ENCODE data around the gene CNTN4. TPM values are rescaled to one million over a fixed set of nuclear protein-coding genes. Genes with fewer than 3 reads are reported as not detected.

CNTN4 gene
- total and polyA plus RNA-seq, 4 donors, result 1.2 to 3.8 (median 2.6) TPM

- Histone ChIP-seq H3K9ac (ENCODE audit: low read depth in 1 of 2, low read length in 2 of 2) (no peak overlapping the region), H3K27ac (ENCODE audit: low read depth in 1 of 2, low read length in 2 of 2) (no peak overlapping the region), H3K4me3 (ENCODE audit: low read depth in 1 of 3, low read length in 3 of 3) (no peak overlapping the region), H3K36me3 (ENCODE audit: control insufficient read depth in 4 of 4, insufficient read depth in 3 of 4, low read depth in 1 of 4, low read length in 3 of 4) (no peaks in the 10 kb centered on the region), H3K4me1 (ENCODE audit: control insufficient read depth in 4 of 4, insufficient read depth in 4 of 4, low read length in 3 of 4) (no peaks in the 10 kb centered on the region), H3K27me3 (ENCODE audit: control insufficient read depth in 4 of 4, insufficient read depth in 4 of 4, low read length in 3 of 4) (peaks cover 0 to 5% (median 0%) of the 10 kb centered on the region in 4 donors), H3K9me3 (ENCODE audit: control insufficient read depth in 4 of 4, low read length in 3 of 4) (no peaks in the 10 kb centered on the region)
- WGBS, result 47% methylated on average over 4 of the region's 4 CpGs
- TF ChIP-seq EGR1 (IDR thresholded peaks at IDR 0.05; ENCODE audit: low read depth in 2 of 2) (no peak), SP1 (IDR thresholded peaks at IDR 0.05) (no peak), NR2F2 (IDR thresholded peaks at IDR 0.05) (no peak), GABPA (IDR thresholded peaks at IDR 0.05 in 1 of 2, conservative IDR thresholded peaks at IDR 0.05 in 1 of 2) (no peak), JUND (IDR thresholded peaks at IDR 0.05) (no peak), CTCF (IDR thresholded peaks at IDR 0.05; ENCODE audit: low read depth, low read length, missing input control) (no peak), TAF1 (conservative IDR thresholded peaks at IDR 0.05) (no peak), ATF3 (IDR thresholded peaks at IDR 0.05) (no peak), FOXA2 (IDR thresholded peaks at IDR 0.05) (no peak), REST (IDR thresholded peaks at IDR 0.05) (no peak)
- no peak for DNase-seq (ENCODE audit: low spot score)
These were observed 415.3 kb downstream of the CNTN4 start for GRCh38 chr3:2513986-2514385.

- Histone ChIP-seq H3K27me3 (ENCODE audit: control insufficient read depth in 4 of 4, insufficient read depth in 4 of 4, low read length in 3 of 4) (peaks cover 0 to 5% (median 0%) of the 10 kb centered on the region in 4 donors), H3K9ac (ENCODE audit: low read depth in 1 of 2, low read length in 2 of 2) (no peak overlapping the region), H3K4me3 (ENCODE audit: low read depth in 1 of 3, low read length in 3 of 3) (no peak overlapping the region), H3K4me1 (ENCODE audit: control insufficient read depth in 4 of 4, insufficient read depth in 4 of 4, low read length in 3 of 4) (no peaks in the 10 kb centered on the region), H3K27ac (ENCODE audit: low read depth in 1 of 2, low read length in 2 of 2) (no peak overlapping the region), H3K36me3 (ENCODE audit: control insufficient read depth in 4 of 4, insufficient read depth in 3 of 4, low read depth in 1 of 4, low read length in 3 of 4) (no peaks in the 10 kb centered on the region), H3K9me3 (ENCODE audit: control insufficient read depth in 4 of 4, low read length in 3 of 4) (no peaks in the 10 kb centered on the region)
- WGBS, result 86% methylated on average over 1 of the region's 1 CpG
- DNase-seq (ENCODE audit: low spot score), result no peak
- no peak for TF ChIP-seq CTCF (IDR thresholded peaks at IDR 0.05; ENCODE audit: low read depth, low read length, missing input control)
- no peak for TF ChIP-seq ZBTB33 (IDR thresholded peaks at IDR 0.05)
- no peak for TF ChIP-seq MAX (IDR thresholded peaks at IDR 0.05)
- no peak for TF ChIP-seq GABPA (IDR thresholded peaks at IDR 0.05 in 1 of 2, conservative IDR thresholded peaks at IDR 0.05 in 1 of 2)
- TF ChIP-seq REST (IDR thresholded peaks at IDR 0.05), result no peak
- TF ChIP-seq YY1 (IDR thresholded peaks at IDR 0.05), result no peak
- TF ChIP-seq NR2F2 (IDR thresholded peaks at IDR 0.05), result no peak
- TF ChIP-seq EGR1 (IDR thresholded peaks at IDR 0.05; ENCODE audit: low read depth in 2 of 2), result no peak
- no peak for TF ChIP-seq RAD21 (IDR thresholded peaks at IDR 0.05)
- TF ChIP-seq HNF4G (IDR thresholded peaks at IDR 0.05), result no peak
- no peak for TF ChIP-seq SP1 (IDR thresholded peaks at IDR 0.05)
- no peak for TF ChIP-seq FOXA1 (IDR thresholded peaks at IDR 0.05)
- TF ChIP-seq ATF3 (IDR thresholded peaks at IDR 0.05), result no peak
- TF ChIP-seq FOXA2 (IDR thresholded peaks at IDR 0.05), result no peak
- no peak for TF ChIP-seq JUND (IDR thresholded peaks at IDR 0.05)
These were observed 418.2 kb downstream of the CNTN4 start for GRCh38 chr3:2516762-2517441.

Data from liver (tissue), 9 donors.